HepG2 (cell line): ENCODE data around the gene RASA3. TPM values are rescaled to one million over a fixed set of nuclear protein-coding genes. Genes with fewer than 3 reads are reported as not detected.

Source experiments
- DZIP1 ChIP-seq: sonication (generic); formaldehyde crosslinking; IDR thresholded peaks from 2 replicates; pipeline ENCODE4 v1.5.0; 2020; ENCODE audit warnings: mild to moderate bottlenecking, missing genetic modification reagents
- PBX3 ChIP-seq: sonication (generic); formaldehyde crosslinking; IDR thresholded peaks from 2 replicates; pipeline ENCODE4 v1.8.1; 2023; ENCODE audit warnings: missing genetic modification reagents, inconsistent platforms, borderline replicate concordance
- RFX1 ChIP-seq: fragments of 450-650 bp; IDR thresholded peaks from 2 replicates; pipeline ENCODE4 v1.6.1; 2017
- RXRB ChIP-seq: IDR thresholded peaks from 2 replicates; pipeline ENCODE4 v1.6.1; 2016; ENCODE audit warnings: borderline replicate concordance, missing genetic modification reagents, missing compliant biosample characterization
- TFDP2 ChIP-seq: sonication (generic); formaldehyde crosslinking; IDR thresholded peaks from 2 replicates; pipeline ENCODE4 v1.4.0; 2020; ENCODE audit warnings: missing genetic modification reagents
- ZNF235 ChIP-seq: sonication (generic); formaldehyde crosslinking; IDR thresholded peaks from 2 replicates; pipeline ENCODE4 v1.8.1; 2023; ENCODE audit warnings: mild to moderate bottlenecking, missing genetic modification reagents, borderline replicate concordance
- polyA plus RNA-seq, 8 experiments: library from polyadenylated mRNA; depleted of rRNA in 3 of 8; stranded (reverse) in 7 of 8; unstranded in 1 of 8; fragments of >200 nt; fragmentation: Illumina TruSeq in 4 of 8; extraction: Trizol in 4 of 8; gene quantifications; 2 replicates each; pipeline versions ENCODE4 v1.2.1 to v1.2.3, GENCODE V29; 2011 to 2016; ENCODE audit warnings: low read depth in 4 of 8, missing spikeins in 1 of 8, mixed read lengths in 1 of 8; ENCODE audit not compliant: insufficient read depth in 1 of 8
- total RNA-seq, 5 experiments: library from RNA; depleted of rRNA; stranded (reverse); fragments of >200 nt; fragmentation: Illumina TruSeq; extraction: Trizol; gene quantifications; 2 replicates each; pipeline ENCODE4 v1.2.3, GENCODE V29; 2016; ENCODE audit warnings: low read depth in 1 of 5

The RASA3 gene
- total and polyA plus RNA-seq, 2 of the 13 experiments (the other 11 are each of a cell fraction or from before 2014, with no cell fraction given): 0.05 TPM; not detected in 1

- no peak for TF ChIP-seq TFDP2 (CRISPR knock-in tag)
- no peak for TF ChIP-seq RFX1
- TF ChIP-seq ZNF235 (CRISPR knock-in tag): no peak
- no peak for TF ChIP-seq DZIP1
- TF ChIP-seq PBX3 (CRISPR knock-in tag): no peak
- no peak for TF ChIP-seq RXRB (CRISPR knock-in tag)
These were observed 23.8 kb upstream of the RASA3 start (continued) for GRCh38 chr13:114155926-114156883.
